SH-SY5Y (cell line): ENCODE results near the gene NAV2.

Experiments
- GATA2 ChIP-seq: IDR thresholded peaks from 2 replicates; pipeline ENCODE4 v1.6.1; 2011; ENCODE audit warnings: mild to moderate bottlenecking, low read depth, low read length
- GATA3 ChIP-seq: IDR thresholded peaks from 2 replicates; pipeline ENCODE4 v1.6.1; 2011; ENCODE audit warnings: low read depth, mild to moderate bottlenecking, low read length, moderate library complexity

The NAV2 gene

GRCh38 chr11:19996571-19996970 lies 283.9 kb downstream of the NAV2 start:
- peak; percentile 55; the same call in 1 of the 2 replicates for TF ChIP-seq GATA3
- TF ChIP-seq GATA2 = peak; percentile 56

DNA sequence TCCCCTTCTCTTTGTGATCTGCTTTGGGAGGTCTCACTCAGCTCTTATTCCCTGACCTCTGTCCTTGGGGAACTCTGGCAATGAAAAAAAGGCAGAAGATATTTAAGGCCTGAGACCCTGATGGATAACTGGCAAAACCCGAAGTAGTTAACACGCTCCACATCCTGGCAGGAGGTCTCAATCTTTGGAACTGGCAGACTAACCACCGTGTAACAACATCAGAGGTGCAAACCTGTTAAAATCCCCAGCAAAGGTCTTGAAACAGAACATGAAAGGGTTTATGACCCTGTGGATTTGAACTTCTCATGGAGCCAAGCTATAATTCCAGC lies 287.3 kb downstream of the NAV2 start:
- TF ChIP-seq GATA3 = no peak
- no peak for TF ChIP-seq GATA2

DNA sequence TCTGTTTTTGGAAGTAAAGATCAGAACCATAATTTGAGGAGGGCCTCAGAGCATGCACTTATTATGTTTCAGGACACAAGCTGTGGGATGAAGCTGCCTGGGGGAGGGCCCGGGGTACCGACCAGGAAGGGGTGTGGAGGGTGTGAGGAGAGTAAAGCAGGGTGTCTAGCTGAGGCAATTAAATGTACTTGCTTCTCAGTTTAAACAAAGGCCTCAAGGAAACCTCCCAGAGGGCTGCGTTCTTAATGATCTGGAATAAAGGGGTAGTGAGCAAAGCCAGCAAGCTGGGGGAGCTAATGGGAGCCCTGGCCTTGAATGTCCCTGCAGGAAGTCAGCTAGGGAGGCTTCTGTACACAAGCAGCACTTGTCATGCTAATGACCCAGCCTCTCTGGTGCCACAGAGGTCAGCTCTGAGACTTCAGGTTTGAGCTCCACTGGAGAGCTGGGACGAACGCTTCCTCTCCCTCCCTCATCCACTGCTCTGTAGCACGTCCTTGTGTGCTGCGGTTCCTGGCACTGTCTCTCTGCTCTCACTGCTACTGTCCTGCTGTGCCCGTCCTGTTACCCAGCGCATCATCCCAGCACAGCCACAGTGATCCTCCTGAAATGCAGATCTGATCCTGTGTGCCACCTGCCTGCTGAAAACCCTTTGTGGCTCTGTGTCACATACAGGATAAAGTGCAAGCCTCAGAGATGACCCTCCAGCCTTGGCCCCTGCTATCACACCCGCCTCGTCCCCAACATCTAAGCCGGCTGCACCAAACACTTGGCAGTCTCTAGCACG lies 287.9 kb downstream of the NAV2 start:
- TF ChIP-seq GATA3 (no peak), GATA2 (no peak)

GRCh38 chr11:20002312-20003216 lies 289.9 kb downstream of the NAV2 start:
- no peak for TF ChIP-seq GATA2
- no peak for TF ChIP-seq GATA3

- no peak for TF ChIP-seq GATA2
- no peak for TF ChIP-seq GATA3
Observed at GRCh38 chr11:20003351-20003750, 290.7 kb downstream of the NAV2 start.

GRCh38 chr11:20004866-20005265 lies 292.2 kb downstream of the NAV2 start:
- TF ChIP-seq GATA3 = no peak
- no peak for TF ChIP-seq GATA2

DNA sequence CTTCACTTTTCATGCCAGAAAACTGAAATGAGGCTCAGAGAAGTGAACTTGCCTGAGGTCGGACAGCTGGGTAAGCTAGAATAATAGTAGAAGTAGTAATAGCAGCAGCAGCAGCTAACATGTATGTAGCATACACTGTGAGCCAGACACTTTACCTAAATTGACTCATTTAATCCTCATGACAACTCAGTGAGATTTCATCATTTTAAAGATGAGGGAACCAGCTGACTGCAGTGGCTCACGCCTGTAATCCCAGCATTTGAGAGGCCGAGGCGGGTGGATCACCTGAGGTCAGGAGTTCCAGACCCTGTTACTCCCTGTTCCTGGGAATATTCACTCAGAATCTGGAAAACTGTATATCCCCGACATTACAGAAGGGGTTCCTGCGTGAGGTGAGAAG lies 293.1 kb downstream of the NAV2 start:
- TF ChIP-seq GATA2 (no peak), GATA3 (no peak)

- no peak for TF ChIP-seq GATA2
- no peak for TF ChIP-seq GATA3
Observed at GRCh38 chr11:20007386-20007785, 294.7 kb downstream of the NAV2 start.

- no peak for TF ChIP-seq GATA2
- TF ChIP-seq GATA3 = no peak
Observed at GRCh38 chr11:20008190-20008870, 295.7 kb downstream of the NAV2 start.

DNA sequence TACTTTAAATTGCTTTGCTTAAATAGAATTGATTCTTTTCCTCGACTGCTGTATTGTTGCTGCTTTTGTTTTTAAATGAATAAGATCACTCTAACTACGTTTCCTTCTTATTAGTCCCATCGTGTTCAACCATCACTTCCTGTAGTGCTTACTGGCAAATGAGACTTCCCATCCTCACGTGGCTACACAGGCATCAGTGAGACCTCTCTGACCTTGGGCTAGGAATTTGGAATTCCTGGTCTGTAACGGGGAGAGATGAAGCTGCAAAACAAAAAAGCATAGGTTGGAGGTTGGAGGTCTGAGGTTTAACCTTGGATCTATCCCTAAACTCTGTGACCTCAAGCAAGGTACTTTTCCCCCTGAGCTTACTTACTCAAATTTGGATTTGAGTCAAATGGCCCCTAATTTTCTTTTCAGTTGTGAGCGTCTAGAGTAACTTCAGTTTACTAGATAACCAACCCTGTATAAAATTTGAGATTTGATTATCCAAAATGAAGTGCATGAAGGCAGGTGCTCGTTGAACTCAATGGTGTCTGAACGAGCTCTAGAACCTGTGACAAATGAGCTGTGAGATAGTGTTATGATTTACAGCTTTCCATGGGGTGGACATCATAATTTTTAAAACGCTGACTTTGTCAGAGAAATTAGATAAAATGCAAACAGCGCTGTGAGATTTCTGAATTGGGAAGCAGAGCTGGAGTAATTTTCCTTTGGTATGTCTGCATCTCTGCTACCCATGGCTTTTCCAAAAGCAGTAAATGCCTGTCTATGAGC lies 296.4 kb downstream of the NAV2 start:
- TF ChIP-seq GATA3 (no peak), GATA2 (no peak)

GRCh38 chr11:20010156-20010850 lies 297.7 kb downstream of the NAV2 start:
- TF ChIP-seq GATA2 (no peak), GATA3 (no peak)

DNA sequence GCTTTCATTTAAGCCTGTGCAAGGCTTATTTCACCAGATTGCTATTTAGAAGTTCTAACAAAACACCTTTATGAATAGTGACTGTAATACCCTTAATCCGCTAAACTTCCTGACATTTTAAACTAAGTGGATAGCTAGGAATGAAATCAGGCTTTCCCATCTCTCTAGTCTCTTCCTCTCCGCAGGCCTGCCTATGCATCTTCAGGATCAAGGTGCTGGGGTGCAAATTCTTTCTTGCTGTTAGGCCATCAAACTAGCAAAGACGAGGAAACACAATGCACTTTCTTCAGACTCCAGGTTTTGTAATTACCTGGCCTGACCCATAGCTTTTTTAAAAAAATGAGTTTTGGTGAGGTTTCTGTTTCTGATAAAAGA lies 298.2 kb downstream of the NAV2 start:
- TF ChIP-seq GATA3 (no peak), GATA2 (no peak)

- TF ChIP-seq GATA3 = no peak
- TF ChIP-seq GATA2 = no peak
Observed at GRCh38 chr11:20011307-20011951, 298.8 kb downstream of the NAV2 start.
